Measurements from ENCODE around the gene DHODH. TPM values are rescaled to one million over a fixed set of nuclear protein-coding genes. Genes with fewer than 3 reads are reported as not detected.

DHODH gene
- total RNA-seq (3.9 TPM), polyA plus RNA-seq (7.1 TPM)

GRCh38 chr16:72008424-72009216 lies at the start of gene DHODH:
Gene DHODH (plus strand): TSS chr16:72008744. CDS start chr16:72008765, 21 bp downstream.
- Histone ChIP-seq H3K27ac (ENCODE audit: low read depth) (no peak within 1 kb of the TSS), H3K4me1 (ENCODE audit: insufficient read depth) (no peaks in the 10 kb centered on the region), H3K36me3 (ENCODE audit: insufficient read depth) (no peaks in the 10 kb centered on the region), H3K4me3 (ENCODE audit: low read depth, low read length) (peak within 1 kb of the TSS; percentile 96)
- DNase-seq (ENCODE audit: extremely low spot score): peak; percentile 92
- under 1% methylated on average over 57 of the region's 57 CpGs for WGBS

GRCh38 chr16:71961066-71962039 lies 47.2 kb upstream of the DHODH start:
- DNase-seq (ENCODE audit: extremely low spot score): peak; percentile 48
- H3K4me3 ChIP-seq (ENCODE audit: low read depth, low read length): no peak overlapping the region
- H3K27ac ChIP-seq (ENCODE audit: low read depth): no peak overlapping the region
- 54% methylated on average over 14 of the region's 14 CpGs for WGBS
- H3K36me3 ChIP-seq (ENCODE audit: insufficient read depth): no peaks in the 10 kb centered on the region
- H3K4me1 ChIP-seq (ENCODE audit: insufficient read depth): no peaks in the 10 kb centered on the region

- Histone ChIP-seq H3K4me1 (ENCODE audit: insufficient read depth) (no peaks in the 10 kb centered on the region), H3K4me3 (ENCODE audit: low read depth, low read length) (no peak overlapping the region), H3K27ac (ENCODE audit: low read depth) (no peak overlapping the region), H3K36me3 (ENCODE audit: insufficient read depth) (no peaks in the 10 kb centered on the region)
- WGBS: 70% methylated on average over 9 of the region's 9 CpGs
- no peak for DNase-seq (ENCODE audit: extremely low spot score)
Measured at GRCh38 chr16:71963125-71963875, 45.2 kb upstream of the DHODH start.

GRCh38 chr16:71965223-71965622 lies 43.3 kb upstream of the DHODH start:
- no peaks in the 10 kb centered on the region for H3K36me3 ChIP-seq (ENCODE audit: insufficient read depth)
- H3K27ac ChIP-seq (ENCODE audit: low read depth): no peak overlapping the region
- no peak for DNase-seq (ENCODE audit: extremely low spot score)
- H3K4me3 ChIP-seq (ENCODE audit: low read depth, low read length): no peak overlapping the region
- no peaks in the 10 kb centered on the region for H3K4me1 ChIP-seq (ENCODE audit: insufficient read depth)
- WGBS: 86% methylated on average over 4 of the region's 4 CpGs

GRCh38 chr16:71966932-71967331 lies 41.6 kb upstream of the DHODH start:
- DNase-seq (ENCODE audit: extremely low spot score): no peak
- 33% methylated on average over 4 of the region's 4 CpGs for WGBS
- H3K36me3 ChIP-seq (ENCODE audit: insufficient read depth): no peaks in the 10 kb centered on the region
- H3K27ac ChIP-seq (ENCODE audit: low read depth): no peak overlapping the region
- no peak overlapping the region for H3K4me3 ChIP-seq (ENCODE audit: low read depth, low read length)
- no peaks in the 10 kb centered on the region for H3K4me1 ChIP-seq (ENCODE audit: insufficient read depth)

GRCh38 chr16:71969353-71969752 lies 39.2 kb upstream of the DHODH start:
- no peak overlapping the region for H3K4me3 ChIP-seq (ENCODE audit: low read depth, low read length)
- no peak for DNase-seq (ENCODE audit: extremely low spot score)
- no peaks in the 10 kb centered on the region for H3K4me1 ChIP-seq (ENCODE audit: insufficient read depth)
- WGBS: 94% methylated on average over 2 of the region's 2 CpGs
- H3K36me3 ChIP-seq (ENCODE audit: insufficient read depth): no peaks in the 10 kb centered on the region
- no peak overlapping the region for H3K27ac ChIP-seq (ENCODE audit: low read depth)

GRCh38 chr16:71971571-71971970 lies 37.0 kb upstream of the DHODH start:
- Histone ChIP-seq H3K27ac (ENCODE audit: low read depth) (no peak overlapping the region), H3K36me3 (ENCODE audit: insufficient read depth) (no peaks in the 10 kb centered on the region), H3K4me1 (ENCODE audit: insufficient read depth) (no peaks in the 10 kb centered on the region), H3K4me3 (ENCODE audit: low read depth, low read length) (no peak overlapping the region)
- no peak for DNase-seq (ENCODE audit: extremely low spot score)
- 95% methylated on average over 4 of the region's 4 CpGs for WGBS

GRCh38 chr16:71972356-71972755 lies 36.2 kb upstream of the DHODH start:
- no peaks in the 10 kb centered on the region for H3K4me1 ChIP-seq (ENCODE audit: insufficient read depth)
- 88% methylated on average over 3 of the region's 3 CpGs for WGBS

GRCh38 chr16:71973001-71973400 lies 35.5 kb upstream of the DHODH start:
- Histone ChIP-seq H3K36me3 (ENCODE audit: insufficient read depth) (no peaks in the 10 kb centered on the region), H3K4me1 (ENCODE audit: insufficient read depth) (no peaks in the 10 kb centered on the region), H3K4me3 (ENCODE audit: low read depth, low read length) (no peak overlapping the region), H3K27ac (ENCODE audit: low read depth) (no peak overlapping the region)
- no peak for DNase-seq (ENCODE audit: extremely low spot score)
- WGBS: 68% methylated on average over 9 of the region's 9 CpGs

More at GRCh38 chr16:71972356-71972755, 36.2 kb upstream of the DHODH start:
- no peak overlapping the region for H3K4me3 ChIP-seq (ENCODE audit: low read depth, low read length)
- no peak overlapping the region for H3K27ac ChIP-seq (ENCODE audit: low read depth)
- no peak for DNase-seq (ENCODE audit: extremely low spot score)
- no peaks in the 10 kb centered on the region for H3K36me3 ChIP-seq (ENCODE audit: insufficient read depth)

GRCh38 chr16:71974068-71974818 lies 34.3 kb upstream of the DHODH start:
- 91% methylated on average over 15 of the region's 15 CpGs for WGBS
- Histone ChIP-seq H3K4me1 (ENCODE audit: insufficient read depth) (no peaks in the 10 kb centered on the region), H3K4me3 (ENCODE audit: low read depth, low read length) (no peak overlapping the region), H3K27ac (ENCODE audit: low read depth) (no peak overlapping the region), H3K36me3 (ENCODE audit: insufficient read depth) (no peaks in the 10 kb centered on the region)
- DNase-seq (ENCODE audit: extremely low spot score): no peak

GRCh38 chr16:71985262-71985974 lies 23.1 kb upstream of the DHODH start:
- Histone ChIP-seq H3K36me3 (ENCODE audit: insufficient read depth) (peaks cover 2% of the 10 kb centered on the region), H3K4me1 (ENCODE audit: insufficient read depth) (no peaks in the 10 kb centered on the region), H3K4me3 (ENCODE audit: low read depth, low read length) (no peak overlapping the region), H3K27ac (ENCODE audit: low read depth) (no peak overlapping the region)
- no peak for DNase-seq (ENCODE audit: extremely low spot score)
- WGBS: 69% methylated on average over 9 of the region's 9 CpGs

- Histone ChIP-seq H3K4me3 (ENCODE audit: low read depth, low read length) (no peak overlapping the region), H3K36me3 (ENCODE audit: insufficient read depth) (peaks cover 2% of the 10 kb centered on the region), H3K4me1 (ENCODE audit: insufficient read depth) (no peaks in the 10 kb centered on the region), H3K27ac (ENCODE audit: low read depth) (no peak overlapping the region)
- 46% methylated on average over 4 of the region's 4 CpGs for WGBS
- no peak for DNase-seq (ENCODE audit: extremely low spot score)
Measured at GRCh38 chr16:71986131-71986530, 22.4 kb upstream of the DHODH start.

Data from urinary bladder (tissue), 4 donors.